ENCODE data around the gene ATP6AP1. TPM values are rescaled to one million over a fixed set of nuclear protein-coding genes. Genes with fewer than 3 reads are reported as not detected.
A peak's percentile ranks its signal among the peaks of the same experiment; 100 is the strongest.

Gene ATP6AP1
- total and polyA plus RNA-seq, 9 of the 15 experiments (the other 6 are each of a cell fraction or from before 2014, with no cell fraction given) = 8.3 to 90.5 (median 52.9) TPM

DNA sequence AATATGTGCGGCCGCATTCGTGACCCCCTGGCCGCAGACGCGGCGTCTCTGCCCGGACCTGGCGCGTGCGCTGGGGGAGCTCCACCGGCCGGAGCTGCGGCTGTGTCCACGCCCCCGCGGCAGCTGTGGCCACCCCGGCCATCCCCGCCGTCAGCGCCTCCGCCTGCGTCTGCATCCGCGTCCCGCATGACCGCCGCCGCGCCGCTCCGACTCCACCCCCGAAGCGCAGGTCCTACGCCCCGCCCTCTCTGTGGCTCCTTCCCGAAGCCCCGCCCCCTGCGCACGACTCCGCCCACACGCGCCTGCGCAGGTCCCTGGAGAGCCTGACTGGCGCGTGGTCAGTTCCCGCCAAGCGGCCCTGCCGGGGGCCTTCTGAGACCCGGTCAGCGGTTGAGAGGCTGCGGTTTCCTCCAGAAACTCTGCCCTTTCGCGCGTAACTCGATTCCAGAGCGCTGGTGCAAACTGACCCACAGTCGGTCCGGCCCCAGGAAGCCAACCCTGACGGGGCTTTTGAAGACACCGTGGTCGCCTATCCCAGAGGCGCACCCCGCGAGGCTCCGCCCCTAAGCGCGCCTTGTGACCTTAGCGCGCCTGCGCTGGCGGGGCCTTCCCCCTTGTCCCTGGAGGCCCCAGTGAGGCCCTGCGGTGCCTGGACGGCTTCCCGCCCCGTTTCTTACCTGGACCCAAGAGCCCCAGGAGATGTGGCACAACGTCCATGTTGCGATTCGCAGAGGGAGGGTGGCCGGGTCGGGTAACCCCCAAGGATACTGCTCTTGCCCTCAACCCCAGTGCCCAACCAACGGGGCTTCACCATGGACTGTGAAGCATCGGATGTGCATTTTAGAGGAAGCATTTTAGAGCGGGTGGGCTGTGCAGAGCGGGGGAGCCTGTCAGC lies 50.5 kb downstream of the ATP6AP1 start, which contains the start of gene LAGE3 (continued):
- no peak for TF ChIP-seq TFAM (CRISPR knock-in tag; conservative IDR thresholded peaks at IDR 0.05)
- TF ChIP-seq, protein P1, sequence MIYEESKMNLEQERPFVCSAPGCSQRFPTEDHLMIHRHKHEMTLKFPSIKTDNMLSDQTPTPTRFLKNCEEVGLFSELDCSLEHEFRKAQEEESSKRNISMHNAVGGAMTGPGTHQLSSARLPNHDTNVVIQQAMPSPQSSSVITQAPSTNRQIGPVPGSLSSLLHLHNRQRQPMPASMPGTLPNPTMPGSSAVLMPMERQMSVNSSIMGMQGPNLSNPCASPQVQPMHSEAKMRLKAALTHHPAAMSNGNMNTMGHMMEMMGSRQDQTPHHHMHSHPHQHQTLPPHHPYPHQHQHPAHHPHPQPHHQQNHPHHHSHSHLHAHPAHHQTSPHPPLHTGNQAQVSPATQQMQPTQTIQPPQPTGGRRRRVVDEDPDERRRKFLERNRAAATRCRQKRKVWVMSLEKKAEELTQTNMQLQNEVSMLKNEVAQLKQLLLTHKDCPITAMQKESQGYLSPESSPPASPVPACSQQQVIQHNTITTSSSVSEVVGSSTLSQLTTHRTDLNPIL (CRISPR knock-in tag; IDR thresholded peaks at IDR 0.05) = no peak
- TF ChIP-seq CBX8 (IDR thresholded peaks at IDR 0.05; ENCODE audit: borderline replicate concordance, extremely low read depth, low read depth, low read length, poor library complexity, severe bottlenecking) = no peak
- TF ChIP-seq ZNF263 (CRISPR knock-in tag; IDR thresholded peaks at IDR 0.05; ENCODE audit: borderline replicate concordance) = no peak
- peak in 1 of 2 experiments; percentile 48; a peak in 1 of 4 replicates for TF ChIP-seq NONO (IDR thresholded peaks at IDR 0.05; ENCODE audit: low read depth in 2 of 2, low read length in 1 of 2)
- no peak for TF ChIP-seq ZFP30 (CRISPR knock-in tag; IDR thresholded peaks at IDR 0.05; ENCODE audit: borderline replicate concordance)
- TF ChIP-seq GABPB1 (CRISPR knock-in tag; IDR thresholded peaks at IDR 0.05) = peak; percentile 69; the same call in 1 of the 2 replicates
- no peak for TF ChIP-seq SMARCA4 (IDR thresholded peaks at IDR 0.05)
- TF ChIP-seq HDAC6 (IDR thresholded peaks at IDR 0.05; ENCODE audit: low read depth, low read length) = no peak
- no peak for TF ChIP-seq MAFK (IDR thresholded peaks at IDR 0.05; ENCODE audit: low read length)
- no peak for TF ChIP-seq CBFA2T2 (conservative IDR thresholded peaks at IDR 0.05)
- TF ChIP-seq, protein P2, sequence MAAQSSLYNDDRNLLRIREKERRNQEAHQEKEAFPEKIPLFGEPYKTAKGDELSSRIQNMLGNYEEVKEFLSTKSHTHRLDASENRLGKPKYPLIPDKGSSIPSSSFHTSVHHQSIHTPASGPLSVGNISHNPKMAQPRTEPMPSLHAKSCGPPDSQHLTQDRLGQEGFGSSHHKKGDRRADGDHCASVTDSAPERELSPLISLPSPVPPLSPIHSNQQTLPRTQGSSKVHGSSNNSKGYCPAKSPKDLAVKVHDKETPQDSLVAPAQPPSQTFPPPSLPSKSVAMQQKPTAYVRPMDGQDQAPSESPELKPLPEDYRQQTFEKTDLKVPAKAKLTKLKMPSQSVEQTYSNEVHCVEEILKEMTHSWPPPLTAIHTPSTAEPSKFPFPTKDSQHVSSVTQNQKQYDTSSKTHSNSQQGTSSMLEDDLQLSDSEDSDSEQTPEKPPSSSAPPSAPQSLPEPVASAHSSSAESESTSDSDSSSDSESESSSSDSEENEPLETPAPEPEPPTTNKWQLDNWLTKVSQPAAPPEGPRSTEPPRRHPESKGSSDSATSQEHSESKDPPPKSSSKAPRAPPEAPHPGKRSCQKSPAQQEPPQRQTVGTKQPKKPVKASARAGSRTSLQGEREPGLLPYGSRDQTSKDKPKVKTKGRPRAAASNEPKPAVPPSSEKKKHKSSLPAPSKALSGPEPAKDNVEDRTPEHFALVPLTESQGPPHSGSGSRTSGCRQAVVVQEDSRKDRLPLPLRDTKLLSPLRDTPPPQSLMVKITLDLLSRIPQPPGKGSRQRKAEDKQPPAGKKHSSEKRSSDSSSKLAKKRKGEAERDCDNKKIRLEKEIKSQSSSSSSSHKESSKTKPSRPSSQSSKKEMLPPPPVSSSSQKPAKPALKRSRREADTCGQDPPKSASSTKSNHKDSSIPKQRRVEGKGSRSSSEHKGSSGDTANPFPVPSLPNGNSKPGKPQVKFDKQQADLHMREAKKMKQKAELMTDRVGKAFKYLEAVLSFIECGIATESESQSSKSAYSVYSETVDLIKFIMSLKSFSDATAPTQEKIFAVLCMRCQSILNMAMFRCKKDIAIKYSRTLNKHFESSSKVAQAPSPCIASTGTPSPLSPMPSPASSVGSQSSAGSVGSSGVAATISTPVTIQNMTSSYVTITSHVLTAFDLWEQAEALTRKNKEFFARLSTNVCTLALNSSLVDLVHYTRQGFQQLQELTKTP (IDR thresholded peaks at IDR 0.05; ENCODE audit: low read depth in 1 of 2, partially characterized antibody in 2 of 2) = no peak
- no peak for TF ChIP-seq SRSF7 (optimal IDR thresholded peaks at IDR 0.05; ENCODE audit: low read depth, low read length)
- 0 out of 4 replicates have a peak, but pooled peaks have one; percentile 22 to 28 for TF ChIP-seq TBL1XR1 (IDR thresholded peaks at IDR 0.05; ENCODE audit: low read length in 2 of 2)
- peak; percentile 100 for TF ChIP-seq SP1 (CRISPR knock-in tag; IDR thresholded peaks at IDR 0.05)
- peak; percentile 100 for TF ChIP-seq L3MBTL2 (IDR thresholded peaks at IDR 0.05)
- no peak for TF ChIP-seq WHSC1 (IDR thresholded peaks at IDR 0.05; ENCODE audit: low read length)
- TF ChIP-seq CHCHD3 (CRISPR knock-in tag; IDR thresholded peaks at IDR 0.05) = no peak
- TF ChIP-seq PHB (CRISPR knock-in tag; IDR thresholded peaks at IDR 0.05) = no peak
- TF ChIP-seq, protein P3, sequence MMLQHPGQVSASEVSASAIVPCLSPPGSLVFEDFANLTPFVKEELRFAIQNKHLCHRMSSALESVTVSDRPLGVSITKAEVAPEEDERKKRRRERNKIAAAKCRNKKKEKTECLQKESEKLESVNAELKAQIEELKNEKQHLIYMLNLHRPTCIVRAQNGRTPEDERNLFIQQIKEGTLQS (IDR thresholded peaks at IDR 0.05) = no peak
- TF ChIP-seq, protein P3 (CRISPR knock-in tag; conservative IDR thresholded peaks at IDR 0.05) = peak; percentile 85
- TF ChIP-seq POLR3G (IDR thresholded peaks at IDR 0.05; ENCODE audit: extremely low read depth, insufficient read length, insufficient replicate concordance) = no peak

All from K562 (cell line).